K562 (cell line): ENCODE results near the gene CLVS2. TPM values are rescaled to one million over a fixed set of nuclear protein-coding genes. Genes with fewer than 3 reads are reported as not detected.

Experiments
- ATAC-seq: fragments of 200-7000 bp; cut with Tn5 transposase; 3 replicates; pipeline ENCODE4 v1.9.1; 2020; ENCODE audit warnings: moderate library complexity
- BruUV-seq: library from RNA; stranded (reverse); fragments of 400-500 nt; replicated peaks from 2 replicates; lab custom pipeline; 2021; lab: Mats Ljungman, UMichigan
- CTCF ChIA-PET: fragments of 300-600 bp; formaldehyde crosslinking; extraction: SDS; loops from one replicate; lab custom pipeline; 2021; ENCODE audit warnings: low intra/inter-chr PET ratio; lab: Yijun Ruan, JAX
- POLR2A ChIA-PET: fragments of 300-600, 350-650 bp; sonication (Branson Sonifier 250); formaldehyde crosslinking; extraction: SDS; loops from one replicate; lab custom pipeline; 2021; ENCODE audit warnings: antibody characterized with exemption, inconsistent platforms; lab: Yijun Ruan, JAX
- DNase-seq, 4 experiments: peaks; one replicate each; pipeline versions ENCODE4 v3.0.0 to v3.0.0-alpha.2; 2011 to 2018; ENCODE audit warnings: low spot score in 3 of 4, mixed read lengths in 3 of 4; ENCODE audit errors: extremely low read depth in 1 of 4
- FAIRE-seq: peaks from 2 replicates; lab custom pipeline; 2011; peaks lifted over from hg19 to GRCh38; lab: Jason Lieb, UNC
- H2AFZ ChIP-seq: 2 replicates; pipeline ENCODE4 v1.6.0; 2011; ENCODE audit warnings: low read depth, low read length, control low read depth, inconsistent platforms
- H3K27ac ChIP-seq: fragments of 200-600 bp; 3 replicates; pipeline ENCODE4 v1.8.0; 2011; ENCODE audit warnings: low read depth, mild to moderate bottlenecking, control low read depth, inconsistent platforms, low read length, moderate library complexity, mixed read lengths; ENCODE audit errors: extremely low read depth
- H3K27me3 ChIP-seq, 2 experiments: fragments of 300-600 bp in 1 of 2; 2 replicates in 1 of 2; 3 replicates in 1 of 2; pipeline versions ENCODE4 v1.6.0 to v1.8.0; 2011; ENCODE audit warnings: inconsistent platforms in 2 of 2, low read length in 2 of 2, mild to moderate bottlenecking in 1 of 2, mixed read lengths in 1 of 2, moderate library complexity in 1 of 2; ENCODE audit not compliant: control insufficient read depth in 2 of 2, insufficient read depth in 2 of 2
- H3K36me3 ChIP-seq: fragments of 300-600 bp; 3 replicates; pipeline ENCODE4 v1.8.0; 2011; ENCODE audit warnings: mild to moderate bottlenecking, low read length, inconsistent platforms; ENCODE audit not compliant: control insufficient read depth, insufficient read depth
- H3K4me1 ChIP-seq, 2 experiments: fragments of 200-600 bp in 1 of 2; replicated peaks in 1 of 2; 2 replicates in 1 of 2; 3 replicates in 1 of 2; pipeline versions ENCODE4 v1.5.1 to v1.8.0; 2011; ENCODE audit warnings: inconsistent platforms in 2 of 2, low read length in 2 of 2, mild to moderate bottlenecking in 1 of 2, mixed read lengths in 1 of 2, moderate library complexity in 1 of 2; ENCODE audit not compliant: control insufficient read depth in 2 of 2, insufficient read depth in 2 of 2
- H3K4me2 ChIP-seq: 2 replicates; pipeline ENCODE4 v1.6.1; 2011; ENCODE audit warnings: low read length, control low read depth, inconsistent platforms, mixed read lengths; ENCODE audit not compliant: insufficient read depth
- H3K4me3 ChIP-seq: fragments of 200-600 bp; sonication (generic), shearing (Covaris generic); 2 replicates; pipeline ENCODE4 v1.5.1; 2016; ENCODE audit warnings: control low read depth, inconsistent platforms
- H3K79me2 ChIP-seq: fragments of 200-600 bp; 3 replicates; pipeline ENCODE4 v1.8.0; 2011; ENCODE audit warnings: low read length, inconsistent platforms; ENCODE audit not compliant: control insufficient read depth, insufficient read depth
- H3K9ac ChIP-seq, 2 experiments: 2 replicates each; pipeline versions ENCODE4 v1.6.0 to v1.6.1; 2011; ENCODE audit warnings: low read depth in 2 of 2, low read length in 2 of 2, control low read depth in 1 of 2, inconsistent platforms in 1 of 2, mild to moderate bottlenecking in 1 of 2, mixed read lengths in 1 of 2; ENCODE audit not compliant: insufficient read depth in 1 of 2
- H3K9me1 ChIP-seq: one replicate; pipeline ENCODE4 v1.6.0; 2011; ENCODE audit warnings: inconsistent platforms, mild to moderate bottlenecking, low read length, moderate library complexity; ENCODE audit not compliant: control insufficient read depth, insufficient read depth
- H3K9me3 ChIP-seq: replicated peaks from 2 replicates; pipeline ENCODE4 v1.5.1; 2011; ENCODE audit warnings: low read depth, low read length, inconsistent platforms; ENCODE audit not compliant: control insufficient read depth, insufficient read depth
- H4K20me1 ChIP-seq: replicated peaks from 2 replicates; pipeline ENCODE4 v1.6.1; 2011; ENCODE audit warnings: low read length, inconsistent platforms, mixed read lengths; ENCODE audit not compliant: control insufficient read depth, insufficient read depth
- ARHGAP35 ChIP-seq: fragments of 450-650 bp; IDR thresholded peaks from 2 replicates; pipeline ENCODE4 v1.6.1; 2018; ENCODE audit not compliant: partially characterized antibody
- ARID3B ChIP-seq: fragments of 250-450 bp; sonication (Bioruptor Pico); IDR thresholded peaks from 2 replicates; pipeline ENCODE4 v1.4.0; 2020; ENCODE audit warnings: borderline replicate concordance
- ASH1L ChIP-seq: fragments of 450-650 bp; IDR thresholded peaks from 2 replicates; pipeline ENCODE4 v1.6.1; 2018; ENCODE audit warnings: borderline replicate concordance, mild to moderate bottlenecking, low read depth; ENCODE audit not compliant: partially characterized antibody
- CSDE1 ChIP-seq, 2 experiments: fragments of 450-650 bp; IDR thresholded peaks; 2 replicates each; pipeline ENCODE4 v1.6.1; 2016; ENCODE audit warnings: mild to moderate bottlenecking in 1 of 2
- EHMT2 ChIP-seq: fragments of 450-650 bp; IDR thresholded peaks from 2 replicates; pipeline ENCODE4 v1.6.1; 2018; ENCODE audit warnings: antibody characterized with exemption
- ESRRA ChIP-seq: fragments of 450-650 bp; IDR thresholded peaks from 2 replicates; pipeline ENCODE4 v1.6.1; 2014; ENCODE audit warnings: low read depth, mild to moderate bottlenecking, moderate library complexity, borderline replicate concordance
- GABPB2 ChIP-seq: fragments of 250-450 bp; sonication (Bioruptor Pico); conservative IDR thresholded peaks from 2 replicates; pipeline ENCODE4 v1.5.1; 2021; ENCODE audit warnings: mild to moderate bottlenecking
- JUNB ChIP-seq: fragments of 450-650 bp; formaldehyde crosslinking; conservative IDR thresholded peaks from 2 replicates; pipeline ENCODE4 v1.4.0; 2020; ENCODE audit warnings: mild to moderate bottlenecking
- MCM7 ChIP-seq, 2 experiments: fragments of 450-650 bp; IDR thresholded peaks; 2 replicates each; pipeline ENCODE4 v1.6.1; 2016 to 2018
- PKNOX1 ChIP-seq: fragments of 450-650 bp; IDR thresholded peaks from 2 replicates; pipeline ENCODE4 v1.6.1; 2016
- RBM17 ChIP-seq: fragments of 200-400 bp; formaldehyde crosslinking; IDR thresholded peaks from 2 replicates; pipeline ENCODE4 v1.6.1; 2017; ENCODE audit warnings: low read depth, mild to moderate bottlenecking, low read length, borderline replicate concordance
- ZNF174 ChIP-seq: fragments of 250-450 bp; sonication (Bioruptor Pico); IDR thresholded peaks from 2 replicates; pipeline ENCODE4 v1.4.0; 2020; ENCODE audit warnings: mild to moderate bottlenecking
- ZNF431 ChIP-seq: sonication (generic); formaldehyde crosslinking; IDR thresholded peaks from 2 replicates; pipeline ENCODE4 v1.8.0; 2022; ENCODE audit warnings: mild to moderate bottlenecking, missing genetic modification reagents
- ZNF583 ChIP-seq: fragments of 250-450 bp; sonication (Bioruptor Pico); IDR thresholded peaks from 2 replicates; pipeline ENCODE4 v1.4.0; 2020
- WGBS: fragments of 100-300 bp; shearing (Covaris generic); methylation state at CpG from one replicate; pipeline ENCODE4 v1.1.6; 2016; ENCODE audit warnings: low coverage, mixed read lengths; ENCODE audit not compliant: insufficient coverage; ENCODE audit errors: missing lambda C conversion rate; 5-methylcytosine and 5-hydroxymethylcytosine counted together
- in situ Hi-C: fragments of 300-500 bp; cut with MboI; formaldehyde crosslinking; loops from 4 replicates; pipeline ENCODE4 v1.15.0; 2018; ENCODE audit warnings: inconsistent platforms, mixed read lengths
- intact Hi-C: fragments of 100-400 bp; cut with micrococcal nuclease; formaldehyde crosslinking; loops from 2 replicates; pipeline ENCODE4 v1.14.2; 2022
- polyA plus RNA-seq, 8 experiments: library from polyadenylated mRNA; depleted of rRNA in 4 of 8; stranded (reverse) in 5 of 8; unstranded in 3 of 8; fragments of >200 nt; fragmentation: Nextera tagmentation in 2 of 8; fragmentation: Illumina TruSeq in 1 of 8; extraction: Ambion mirVana in 2 of 8; extraction: Trizol in 1 of 8; gene quantifications; 2 replicates each; pipeline versions ENCODE4 v1.2.1 to v1.2.3, GENCODE V29; 2011 to 2014; ENCODE audit warnings: inconsistent platforms in 1 of 8, missing spikeins in 1 of 8
- total RNA-seq, 7 experiments: library from RNA; depleted of rRNA in 6 of 7; stranded (reverse); fragments of >200 nt in 6 of 7; fragmentation: Illumina TruSeq in 2 of 7; extraction: Trizol in 2 of 7; gene quantifications; 2 replicates each; pipeline versions ENCODE4 v1.2.1 to v1.2.3, GENCODE V29; 2011 to 2021; ENCODE audit warnings: low replicate concordance in 1 of 7

Gene CLVS2
- total and polyA plus RNA-seq, 9 of the 15 experiments (the other 6 are each of a cell fraction or from before 2014, with no cell fraction given): 0.01 to 0.36 (median 0.03) TPM; not detected in 3

GRCh38 chr6:123001540-123001939 lies 5.5 kb downstream of the CLVS2 start:
- no TSS peak for BruUV-seq
- CTCF ChIA-PET: no interaction called here
- FAIRE-seq (no peak), ATAC-seq (no peak), DNase-seq (no peak)
- no peak overlapping the region for H2AFZ ChIP-seq
- no peaks in the 10 kb centered on the region for H3K36me3 ChIP-seq
- TF ChIP-seq ARID3B (CRISPR knock-in tag): no peak
- no peak for TF ChIP-seq CSDE1 (IDR thresholded peaks at IDR 0.05)
- no peak for TF ChIP-seq EHMT2
- TF ChIP-seq ZNF583 (CRISPR knock-in tag): no peak
- TF ChIP-seq RBM17: no peak
- TF ChIP-seq ESRRA: no peak
- no peak for TF ChIP-seq ASH1L
- no peak for TF ChIP-seq MCM7 (IDR thresholded peaks at IDR 0.05)
- TF ChIP-seq ZNF431: no peak
- TF ChIP-seq PKNOX1: no peak
- no peak for TF ChIP-seq ZNF174 (CRISPR knock-in tag)
- TF ChIP-seq ARHGAP35: no peak
- no peak for TF ChIP-seq GABPB2
- no peak for TF ChIP-seq JUNB (CRISPR knock-in tag)
- POLR2A ChIA-PET: no interaction called here
- H3K79me2 ChIP-seq: no peaks in the 10 kb centered on the region
- no peak overlapping the region for H3K9ac ChIP-seq
- no peak overlapping the region for H3K4me3 ChIP-seq
- no peaks in the 10 kb centered on the region for H3K27me3 ChIP-seq
- H3K9me3 ChIP-seq: no peaks in the 10 kb centered on the region
- H4K20me1 ChIP-seq: no peaks in the 10 kb centered on the region
- WGBS: 11% methylated on average over 3 of the region's 3 CpGs
- H3K9me1 ChIP-seq: no peaks in the 10 kb centered on the region
- H3K27ac ChIP-seq: no peak overlapping the region
- peaks cover 0 to under 1% of the 10 kb centered on the region in 2 experiments; a peak in 1 of 5 replicates for H3K4me1 ChIP-seq
- intact Hi-C loops: no loop called here
- in situ Hi-C loops: no loop called here
- no peak overlapping the region for H3K4me2 ChIP-seq
